Measurements from ENCODE around the gene BAHCC1.

DNA sequence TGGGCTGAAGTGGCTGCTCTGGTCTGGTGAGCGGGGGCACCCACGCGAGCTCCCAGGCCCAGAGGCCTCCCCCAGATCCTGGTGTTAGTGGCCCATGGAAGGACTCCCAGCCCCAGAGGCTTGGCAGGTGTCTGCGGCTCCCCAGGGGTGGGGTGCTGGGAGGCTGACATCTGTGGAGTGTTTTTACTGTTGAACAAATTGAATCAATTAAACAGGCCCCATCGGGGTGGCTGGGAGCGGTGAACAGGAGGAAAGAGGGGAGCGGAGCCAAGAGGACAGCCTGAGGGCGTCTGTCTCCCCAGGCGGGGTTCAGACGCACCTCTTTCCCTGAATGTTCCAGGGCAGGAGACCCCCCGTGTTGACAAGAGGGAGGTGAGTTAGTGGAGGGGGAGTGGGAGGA, 87.4 kb downstream of the BAHCC1 start:
- TF ChIP-seq, protein P1, sequence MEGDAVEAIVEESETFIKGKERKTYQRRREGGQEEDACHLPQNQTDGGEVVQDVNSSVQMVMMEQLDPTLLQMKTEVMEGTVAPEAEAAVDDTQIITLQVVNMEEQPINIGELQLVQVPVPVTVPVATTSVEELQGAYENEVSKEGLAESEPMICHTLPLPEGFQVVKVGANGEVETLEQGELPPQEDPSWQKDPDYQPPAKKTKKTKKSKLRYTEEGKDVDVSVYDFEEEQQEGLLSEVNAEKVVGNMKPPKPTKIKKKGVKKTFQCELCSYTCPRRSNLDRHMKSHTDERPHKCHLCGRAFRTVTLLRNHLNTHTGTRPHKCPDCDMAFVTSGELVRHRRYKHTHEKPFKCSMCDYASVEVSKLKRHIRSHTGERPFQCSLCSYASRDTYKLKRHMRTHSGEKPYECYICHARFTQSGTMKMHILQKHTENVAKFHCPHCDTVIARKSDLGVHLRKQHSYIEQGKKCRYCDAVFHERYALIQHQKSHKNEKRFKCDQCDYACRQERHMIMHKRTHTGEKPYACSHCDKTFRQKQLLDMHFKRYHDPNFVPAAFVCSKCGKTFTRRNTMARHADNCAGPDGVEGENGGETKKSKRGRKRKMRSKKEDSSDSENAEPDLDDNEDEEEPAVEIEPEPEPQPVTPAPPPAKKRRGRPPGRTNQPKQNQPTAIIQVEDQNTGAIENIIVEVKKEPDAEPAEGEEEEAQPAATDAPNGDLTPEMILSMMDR (IDR thresholded peaks at IDR 0.05; ENCODE audit: low read length): no peak
- TF ChIP-seq EZH2 (IDR thresholded peaks at IDR 0.05; ENCODE audit: borderline replicate concordance, low read length): no peak

Measured in OCI-LY1 (cell line).